IMR-90 (cell line): Measurements from ENCODE around the gene C3orf52. TPM values are rescaled to one million over a fixed set of nuclear protein-coding genes. Genes with fewer than 3 reads are reported as not detected.
A peak's percentile ranks its signal among the peaks of the same experiment; 100 is the strongest.

Source experiments
- ATAC-seq: fragments of 200-7000 bp; cut with Tn5 transposase; 2 replicates; pipeline ENCODE4 v1.9.1; 2020; ENCODE audit warnings: low read depth, mild to moderate bottlenecking, moderate library complexity
- BruUV-seq: library from RNA; stranded (reverse); fragments of 400-500 nt; replicated peaks from 2 replicates; lab custom pipeline; 2021; lab: Mats Ljungman, UMichigan
- CTCF ChIA-PET: fragments of 300-600 bp; formaldehyde crosslinking; extraction: SDS; loops from one replicate; lab custom pipeline; 2021; ENCODE audit warnings: antibody characterized with exemption; lab: Yijun Ruan, JAX
- POLR2A ChIA-PET: fragments of 300-600 bp; sonication (Branson Sonifier 250); formaldehyde crosslinking; loops from one replicate; lab custom pipeline; 2022; ENCODE audit warnings: antibody characterized with exemption; ENCODE audit not compliant: unreplicated experiment; lab: Charles Lee
- DNase-seq: peaks from one replicate; pipeline ENCODE4 v3.0.0; 2013
- H2AFZ ChIP-seq: replicated peaks from 2 replicates; pipeline ENCODE3; 2013; ENCODE audit warnings: low read length, mild to moderate bottlenecking; ENCODE audit not compliant: poor library complexity
- H2AK5ac ChIP-seq: 2 replicates; pipeline ENCODE4 v1.6.1; 2013; ENCODE audit warnings: low read depth, low read length, inconsistent platforms
- H2AK9ac ChIP-seq: replicated peaks from 2 replicates; pipeline ENCODE3; 2013; ENCODE audit warnings: mild to moderate bottlenecking, low read depth, low read length, moderate library complexity; ENCODE audit not compliant: poor library complexity
- H2BK120ac ChIP-seq: 2 replicates; pipeline ENCODE4 v1.6.1; 2013; ENCODE audit warnings: low read depth, low read length, inconsistent platforms
- H2BK15ac ChIP-seq: 3 replicates; pipeline ENCODE4 v1.6.1; 2013; ENCODE audit warnings: low read depth, low read length, inconsistent platforms
- H2BK20ac ChIP-seq: 2 replicates; pipeline ENCODE4 v1.6.1; 2013; ENCODE audit warnings: low read depth, mild to moderate bottlenecking, inconsistent platforms, low read length, moderate library complexity
- H2BK5ac ChIP-seq: 2 replicates; pipeline ENCODE4 v1.6.1; 2013; ENCODE audit warnings: mild to moderate bottlenecking, low read depth, low read length, inconsistent platforms; ENCODE audit not compliant: poor library complexity, severe bottlenecking
- H3K14ac ChIP-seq: replicated peaks from 2 replicates; pipeline ENCODE4 v1.6.1; 2013; ENCODE audit warnings: low read depth, low read length, inconsistent platforms
- H3K18ac ChIP-seq: 2 replicates; pipeline ENCODE4 v1.6.1; 2013; ENCODE audit warnings: low read depth, low read length, control low read depth
- H3K23ac ChIP-seq: 2 replicates; pipeline ENCODE4 v1.6.1; 2013; ENCODE audit warnings: low read depth, low read length, inconsistent platforms
- H3K27ac ChIP-seq: 2 replicates; pipeline ENCODE4 v1.5.1; 2013; ENCODE audit warnings: mild to moderate bottlenecking, control low read depth, low read length; ENCODE audit not compliant: insufficient read depth
- H3K27me3 ChIP-seq: 2 replicates; pipeline ENCODE4 v1.6.1; 2013; ENCODE audit warnings: low read length; ENCODE audit not compliant: control insufficient read depth, insufficient read depth
- H3K36me3 ChIP-seq: 2 replicates; pipeline ENCODE4 v1.6.1; 2013; ENCODE audit warnings: low read length, mixed read lengths; ENCODE audit not compliant: control insufficient read depth, insufficient read depth
- H3K4ac ChIP-seq: 2 replicates; pipeline ENCODE4 v1.6.1; 2013; ENCODE audit warnings: low read depth, low read length, inconsistent platforms
- H3K4me1 ChIP-seq: 2 replicates; pipeline ENCODE4 v1.6.1; 2013; ENCODE audit warnings: low read length, mixed read lengths; ENCODE audit not compliant: control insufficient read depth, insufficient read depth
- H3K4me2 ChIP-seq: 2 replicates; pipeline ENCODE4 v1.6.1; 2013; ENCODE audit warnings: low read depth, mild to moderate bottlenecking, control low read depth, low read length, moderate library complexity
- H3K4me3 ChIP-seq: 2 replicates; pipeline ENCODE4 v1.5.1; 2013; ENCODE audit warnings: low read depth, mild to moderate bottlenecking, control low read depth, low read length, moderate library complexity; ENCODE audit not compliant: insufficient read depth
- H3K56ac ChIP-seq: 2 replicates; pipeline ENCODE4 v1.6.1; 2013; ENCODE audit warnings: low read length, inconsistent platforms; ENCODE audit not compliant: insufficient read depth; ENCODE audit errors: extremely low read depth
- H3K79me1 ChIP-seq, 2 experiments: 2 replicates each; pipeline ENCODE4 v1.6.1; 2013; ENCODE audit warnings: low read length in 2 of 2, inconsistent platforms in 1 of 2, low read depth in 1 of 2
- H3K9ac ChIP-seq: 2 replicates; pipeline ENCODE4 v1.6.1; 2013; ENCODE audit warnings: low read depth, low read length, control low read depth
- H3K9me1 ChIP-seq: 2 replicates; pipeline ENCODE4 v1.6.1; 2013; ENCODE audit warnings: low read length, inconsistent platforms; ENCODE audit not compliant: insufficient read depth
- H3K9me3 ChIP-seq: 2 replicates; pipeline ENCODE4 v1.6.1; 2013; ENCODE audit warnings: low read length; ENCODE audit not compliant: control insufficient read depth, insufficient read depth
- H4K20me1 ChIP-seq: 2 replicates; pipeline ENCODE4 v1.6.1; 2013; ENCODE audit warnings: low read length, inconsistent platforms; ENCODE audit not compliant: insufficient read depth
- H4K5ac ChIP-seq: 2 replicates; pipeline ENCODE4 v1.6.1; 2013; ENCODE audit warnings: mild to moderate bottlenecking, low read depth, low read length, control low read depth
- H4K8ac ChIP-seq, 2 experiments: 2 replicates each; pipeline ENCODE4 v1.6.1; 2013; ENCODE audit warnings: low read depth in 2 of 2, low read length in 2 of 2, control low read depth in 1 of 2, inconsistent platforms in 1 of 2
- H4K91ac ChIP-seq: 2 replicates; pipeline ENCODE4 v1.6.1; 2013; ENCODE audit warnings: low read depth, low read length, inconsistent platforms; ENCODE audit not compliant: insufficient read depth
- FOS ChIP-seq: fragments of 150-350 bp; IDR thresholded peaks from 2 replicates; pipeline ENCODE4 v1.6.1; 2016; ENCODE audit warnings: low read depth, low read length
- MXI1 ChIP-seq: IDR thresholded peaks from 2 replicates; pipeline ENCODE4 v1.6.1; 2012; ENCODE audit warnings: low read depth, mild to moderate bottlenecking, low read length, moderate library complexity, borderline replicate concordance
- POLR2A ChIP-seq: IDR thresholded peaks from 2 replicates; pipeline ENCODE4 v1.6.1; 2012; ENCODE audit warnings: mild to moderate bottlenecking, low read depth, low read length
- RFX5 ChIP-seq: IDR thresholded peaks from 2 replicates; pipeline ENCODE4 v1.8.0; 2012; ENCODE audit warnings: low read depth, mild to moderate bottlenecking, low read length, moderate library complexity
- WGBS, 2 experiments: methylation state at CpG; one replicate each; pipeline versions ENCODE4 v1.1.5 to v1.1.7; 2013; ENCODE audit warnings: missing lambda C conversion rate in 2 of 2; ENCODE audit not compliant: insufficient read length in 1 of 2; ENCODE audit errors: extremely low coverage in 2 of 2; 5-methylcytosine and 5-hydroxymethylcytosine counted together
- dilution Hi-C: fragments of 300-500 bp; cut with HindIII; formaldehyde crosslinking; loops from one replicate; pipeline ENCODE4 v1.14.3; 2018; ENCODE audit warnings: low sequenced_read_pairs; ENCODE audit not compliant: unreplicated experiment
- in situ Hi-C: fragments of 300-500 bp; cut with MboI; formaldehyde crosslinking; loops from 3 replicates; pipeline ENCODE4 v1.14.3; 2019; ENCODE audit warnings: low sequenced_read_pairs, inconsistent platforms, mixed read lengths
- intact Hi-C: fragments of 100-400 bp; cut with micrococcal nuclease; formaldehyde crosslinking; loops from 2 replicates; pipeline ENCODE4 v1.10.0; 2022
- polyA plus RNA-seq, 3 experiments: library from polyadenylated mRNA; depleted of rRNA; stranded (reverse); fragments of >200 nt; gene quantifications; 2 replicates each; pipeline ENCODE4 v1.2.3, GENCODE V29; 2012; ENCODE audit warnings: low replicate concordance in 1 of 3
- total RNA-seq: library from RNA; depleted of rRNA; stranded (reverse); fragments of >200 nt; gene quantifications from 2 replicates; pipeline ENCODE4 v1.2.3, GENCODE V29; 2012

C3orf52 gene
- total and polyA plus RNA-seq, 2 of the 4 experiments (the other 2 are of a cell fraction), result 7.5 to 12.5 TPM

DNA sequence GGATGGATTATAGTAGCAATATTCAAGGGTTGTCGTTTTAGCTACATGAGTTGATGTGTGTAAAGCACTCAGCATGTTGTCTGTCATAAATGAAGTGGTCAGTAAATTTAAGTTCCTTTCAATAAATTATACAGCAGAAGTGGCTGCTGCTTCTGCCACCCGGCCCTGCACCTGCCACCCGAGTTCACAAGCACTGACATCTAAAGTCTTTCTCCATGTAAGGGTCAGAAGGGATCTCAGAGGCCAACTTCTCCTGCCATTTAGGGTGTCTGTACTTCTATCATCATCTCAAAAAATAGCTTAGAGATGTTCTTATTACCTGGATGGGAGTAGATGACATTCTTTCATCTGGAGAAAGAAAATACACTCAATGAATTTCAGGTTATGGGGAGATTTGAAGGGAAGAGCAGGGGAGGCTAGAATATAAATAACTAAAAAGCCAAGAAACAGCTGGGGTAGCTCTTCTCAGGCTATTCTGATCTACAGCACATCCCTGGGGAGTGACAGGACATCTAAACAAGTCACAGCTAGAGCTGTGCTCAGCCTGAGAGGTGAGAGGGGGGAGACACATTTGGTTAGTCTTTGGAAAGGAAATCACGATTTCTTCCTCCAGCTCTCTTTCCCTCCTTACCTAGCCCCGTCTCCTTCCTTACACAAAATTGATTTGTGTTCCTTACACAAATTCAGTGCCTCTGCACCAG lies 38.9 kb downstream of the C3orf52 start (continued):
- no peak for TF ChIP-seq FOS

DNA sequence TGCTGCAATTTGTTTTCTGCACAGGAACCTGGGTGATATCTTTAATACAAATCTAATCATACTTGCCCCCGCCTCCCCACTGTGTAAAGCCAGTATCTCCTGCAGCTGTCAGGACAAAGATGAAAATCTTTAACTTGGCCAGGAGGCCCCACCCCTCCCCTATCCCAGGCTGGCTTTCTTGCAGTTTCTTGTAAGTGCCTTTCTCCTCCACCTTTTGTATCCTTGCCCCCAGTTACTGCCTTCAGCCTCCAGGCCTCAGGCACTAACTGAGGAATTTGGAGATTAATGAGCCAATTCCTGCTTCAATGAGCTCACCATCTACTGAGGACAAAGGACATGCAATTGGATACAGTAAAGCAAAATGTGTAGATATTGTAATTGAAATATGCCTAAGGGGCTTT lies 40.3 kb downstream of the C3orf52 start:
- Histone ChIP-seq H3K4me3 (no peak overlapping the region), H4K20me1 (no peaks in the 10 kb centered on the region), H2BK15ac (no peak overlapping the region), H4K8ac (no peak overlapping the region), H3K4me1 (peaks cover 4% of the 10 kb centered on the region; the same call in 1 of the 2 replicates), H2AK5ac (no peak overlapping the region), H3K9me3 (no peaks in the 10 kb centered on the region), H4K91ac (no peak overlapping the region), H4K5ac (no peak overlapping the region), H3K14ac (peak overlapping the region; percentile 21; the same call in 1 of the 2 replicates), H3K9ac (no peak overlapping the region; the same call in 1 of the 2 replicates), H3K4me2 (0 out of 2 replicates have a peak overlapping the region, but pooled peaks have one; percentile 3), H3K36me3 (no peaks in the 10 kb centered on the region; the same call in 1 of the 2 replicates), H3K27ac (no peak overlapping the region), H2BK5ac (no peak overlapping the region), H3K18ac (no peak overlapping the region), H2BK120ac (no peak overlapping the region), H3K79me1 (no peaks in the 10 kb centered on the region; a peak in 2 of 4 replicates), H2AFZ (no peak overlapping the region), H2AK9ac (peak overlapping the region; percentile 44), H3K56ac (no peak overlapping the region), H3K9me1 (peaks cover 3% of the 10 kb centered on the region; the same call in 1 of the 2 replicates), H3K4ac (no peak overlapping the region), H3K23ac (no peak overlapping the region), H2BK20ac (no peak overlapping the region), H3K27me3 (no peaks in the 10 kb centered on the region)
- CTCF ChIA-PET, result interaction anchor here (2.6 kb wide), 1 partner anchor 10 kb away, joined by 7 read pairs; no protein-coding TSS in a partner anchor
- dilution Hi-C loops, result no loop called here
- intact Hi-C loops, result no loop called here
- no peak for TF ChIP-seq MXI1
- TF ChIP-seq POLR2A, result no peak
- no peak for TF ChIP-seq RFX5
- no peak for TF ChIP-seq FOS
- 40% methylated on average over 1 of the region's 1 CpG; no CpG with 5 or more reads in 1 of the 2 experiments for WGBS, 2 experiments
- BruUV-seq, result no TSS peak
- POLR2A ChIA-PET, result no interaction called here
- in situ Hi-C loops, result loop anchor here (25.0 kb wide), 1 partner anchor 386 kb away; no protein-coding TSS in a partner anchor
- ATAC-seq, result peak; percentile 69
- DNase-seq, result peak; percentile 21
